OCI-LY1 (cell line): ENCODE data around the gene MARF1.

Source experiments
- EZH2 ChIP-seq: fragments of 200-600 bp; sonication (generic), shearing (Covaris generic); IDR thresholded peaks from 2 replicates; pipeline ENCODE4 v1.8.0; 2017; ENCODE audit warnings: borderline replicate concordance, mixed run types, mild to moderate bottlenecking, antibody characterized with exemption, low read length, moderate library complexity, mixed read lengths
- TF ChIP-seq, protein P1 (sequence below): fragments of 200-600 bp; sonication (generic), shearing (Covaris generic); IDR thresholded peaks from 2 replicates; pipeline ENCODE4 v1.5.1; 2017; ENCODE audit warnings: mild to moderate bottlenecking, antibody characterized with exemption, low read length, moderate library complexity, mixed read lengths

DNA sequence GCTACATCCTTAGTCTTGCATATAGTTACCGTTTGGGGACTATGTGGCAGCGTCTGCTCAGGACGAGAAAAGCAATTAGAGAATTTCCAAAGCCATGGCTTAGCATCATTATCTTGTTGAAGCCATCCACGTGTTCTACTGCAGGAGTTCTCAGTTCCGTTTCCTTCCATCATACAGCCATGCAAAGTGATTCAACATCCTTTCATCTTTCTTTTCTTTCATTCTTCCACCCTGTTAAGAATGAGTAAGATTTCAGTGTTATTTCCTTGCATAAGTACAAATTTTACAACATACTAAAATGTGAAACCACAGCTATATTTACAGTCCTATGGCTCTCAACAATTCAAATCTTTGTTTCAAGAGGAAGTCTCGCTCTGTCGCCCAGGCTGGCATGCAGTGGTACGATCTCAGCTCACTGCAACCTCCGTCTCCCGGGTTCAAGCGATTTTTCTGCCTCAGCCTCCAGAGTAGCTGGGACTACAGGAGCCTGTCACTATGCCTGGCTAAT, 3.8 kb downstream of the MARF1 start:
- TF ChIP-seq, protein P1, sequence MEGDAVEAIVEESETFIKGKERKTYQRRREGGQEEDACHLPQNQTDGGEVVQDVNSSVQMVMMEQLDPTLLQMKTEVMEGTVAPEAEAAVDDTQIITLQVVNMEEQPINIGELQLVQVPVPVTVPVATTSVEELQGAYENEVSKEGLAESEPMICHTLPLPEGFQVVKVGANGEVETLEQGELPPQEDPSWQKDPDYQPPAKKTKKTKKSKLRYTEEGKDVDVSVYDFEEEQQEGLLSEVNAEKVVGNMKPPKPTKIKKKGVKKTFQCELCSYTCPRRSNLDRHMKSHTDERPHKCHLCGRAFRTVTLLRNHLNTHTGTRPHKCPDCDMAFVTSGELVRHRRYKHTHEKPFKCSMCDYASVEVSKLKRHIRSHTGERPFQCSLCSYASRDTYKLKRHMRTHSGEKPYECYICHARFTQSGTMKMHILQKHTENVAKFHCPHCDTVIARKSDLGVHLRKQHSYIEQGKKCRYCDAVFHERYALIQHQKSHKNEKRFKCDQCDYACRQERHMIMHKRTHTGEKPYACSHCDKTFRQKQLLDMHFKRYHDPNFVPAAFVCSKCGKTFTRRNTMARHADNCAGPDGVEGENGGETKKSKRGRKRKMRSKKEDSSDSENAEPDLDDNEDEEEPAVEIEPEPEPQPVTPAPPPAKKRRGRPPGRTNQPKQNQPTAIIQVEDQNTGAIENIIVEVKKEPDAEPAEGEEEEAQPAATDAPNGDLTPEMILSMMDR = no peak
- no peak for TF ChIP-seq EZH2
